ENCODE results near the gene INKA2. TPM values are rescaled to one million over a fixed set of nuclear protein-coding genes. Genes with fewer than 3 reads are reported as not detected.

Gene INKA2
- total and polyA plus RNA-seq, 7 experiments from 2014 or later, result 0.94 to 5.6 (median 2.3) TPM; not detected in 4

GRCh38 chr1:111720977-111721786, 18.0 kb downstream of the INKA2 start:
- Mint-ChIP-seq H3K27ac (peak overlapping the region in 5 of 9 donors; percentile 52 to 88 (median 68)), H3K4me1 (peaks cover 9 to 31% (median 19%) of the 10 kb centered on the region in 7 donors), H3K4me3 (no peak overlapping the region), H3K27me3 (no peaks in the 10 kb centered on the region), H3K36me3 (peaks cover 0 to 9% (median 0%) of the 10 kb centered on the region in 5 donors), H3K9me3 (no peaks in the 10 kb centered on the region)
- H3K27me3 ChIP-seq (ENCODE audit: control insufficient read depth in 2 of 2, insufficient read depth in 2 of 2, low read length in 2 of 2), result no peaks in the 10 kb centered on the region
- intact Hi-C loops (cut with micrococcal nuclease), result no loop called here
- ATAC-seq (no peak), DNase-seq (peak in 1 of 9 donors; percentile 19)
- no peak overlapping the region for H3K4me3 ChIP-seq (ENCODE audit: low read length)
- H3K4me1 ChIP-seq (ENCODE audit: control insufficient read depth in 2 of 2, insufficient read depth in 2 of 2, low read length in 2 of 2), result peaks cover 0 to 8% of the 10 kb centered on the region in 2 donors
- POLR2A ChIA-PET, result interaction anchor here (0.5 to 0.6 kb wide), 2 partner anchors 12 to 23 kb away, joined by 3 to 6 read pairs; no protein-coding TSS in a partner anchor
- H3K9me3 ChIP-seq (ENCODE audit: control insufficient read depth in 2 of 3, low read length in 3 of 3), result no peaks in the 10 kb centered on the region
- H3K36me3 ChIP-seq (ENCODE audit: control insufficient read depth in 2 of 3, insufficient read depth in 3 of 3, low read length in 3 of 3), result peaks cover 0 to 5% (median 0%) of the 10 kb centered on the region in 3 experiments
- CTCF ChIA-PET, result no interaction called here
- H3K27ac ChIP-seq (ENCODE audit: low read depth, low read length), result no peak overlapping the region

DNA sequence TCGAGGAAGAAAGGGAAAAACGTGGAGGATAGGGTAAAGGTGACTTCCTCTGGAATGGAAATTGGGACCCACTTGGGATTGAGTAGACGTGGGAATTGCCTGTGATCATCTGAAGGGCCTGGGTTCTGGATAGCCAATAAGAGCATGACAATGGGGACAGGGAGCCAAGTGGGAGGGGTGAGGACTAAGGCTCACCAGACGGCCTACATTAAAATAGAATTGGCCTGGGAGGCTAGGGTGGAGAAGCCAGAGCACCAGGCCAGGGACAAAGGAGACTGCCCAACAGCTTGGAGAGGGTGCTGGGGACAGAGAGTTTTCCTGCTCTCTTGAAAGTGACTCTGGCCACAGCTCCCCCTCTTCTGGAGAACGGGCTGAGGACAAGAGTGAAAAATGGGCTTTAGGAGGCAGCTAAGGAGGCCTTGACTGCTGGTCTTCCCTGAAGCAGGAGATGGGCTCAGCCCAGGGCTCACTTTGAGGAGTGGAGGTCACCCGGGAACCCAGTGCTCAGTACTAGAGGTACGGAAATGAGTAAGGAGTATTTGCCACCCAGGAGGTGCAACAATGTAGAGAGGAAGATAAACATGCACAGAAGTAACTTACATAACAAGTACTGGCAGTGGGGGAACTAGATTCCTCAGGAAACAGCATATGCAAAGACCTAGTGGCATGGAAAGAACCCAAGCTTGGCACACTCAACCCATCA, 18.8 kb downstream of the INKA2 start:
- intact Hi-C loops (cut with micrococcal nuclease), result no loop called here
- POLR2A ChIA-PET, result interaction anchor here (0.5 kb wide), 1 partner anchor 24 kb away, joined by 6 read pairs; no protein-coding TSS in a partner anchor
- CTCF ChIA-PET, result no interaction called here

GRCh38 chr1:111719674-111720132, 19.5 kb downstream of the INKA2 start:
- Histone ChIP-seq H3K9me3 (ENCODE audit: control insufficient read depth in 2 of 3, low read length in 3 of 3) (no peaks in the 10 kb centered on the region), H3K4me3 (ENCODE audit: low read length) (no peak overlapping the region), H3K4me1 (ENCODE audit: control insufficient read depth in 2 of 2, insufficient read depth in 2 of 2, low read length in 2 of 2) (peaks cover 0 to 8% of the 10 kb centered on the region in 2 donors), H3K27ac (ENCODE audit: low read depth, low read length) (no peak overlapping the region), H3K27me3 (ENCODE audit: control insufficient read depth in 2 of 2, insufficient read depth in 2 of 2, low read length in 2 of 2) (no peaks in the 10 kb centered on the region), H3K36me3 (ENCODE audit: control insufficient read depth in 2 of 3, insufficient read depth in 3 of 3, low read length in 3 of 3) (peaks cover 0 to 7% (median 0%) of the 10 kb centered on the region in 3 experiments)
- ATAC-seq (no peak), DNase-seq (no peak)
- no peaks in the 10 kb centered on the region for H3K9me3 Mint-ChIP-seq
- H3K27me3 Mint-ChIP-seq, result no peaks in the 10 kb centered on the region
- POLR2A ChIA-PET, result no interaction called here
- CTCF ChIA-PET, result no interaction called here
- H3K4me3 Mint-ChIP-seq, result no peak overlapping the region
- peaks cover 0 to 10% (median 0%) of the 10 kb centered on the region in 5 donors for H3K36me3 Mint-ChIP-seq
- H3K27ac Mint-ChIP-seq, result peak overlapping the region in 2 of 9 donors; percentile 31 to 52
- peaks cover 11 to 31% (median 17%) of the 10 kb centered on the region in 7 donors for H3K4me1 Mint-ChIP-seq
- intact Hi-C loops (cut with micrococcal nuclease), result loop anchor here in 1 of 2 donors (10.0 kb wide), 1 partner anchor 645 kb away; no protein-coding TSS in a partner anchor

More for the DNA sequence above, 18.8 kb downstream of the INKA2 start:
- ATAC-seq (no peak), DNase-seq (no peak)
- H3K4me1 ChIP-seq (ENCODE audit: control insufficient read depth in 2 of 2, insufficient read depth in 2 of 2, low read length in 2 of 2), result peaks cover 0 to 8% of the 10 kb centered on the region in 2 donors
- Mint-ChIP-seq H3K4me1 (peaks cover 9 to 31% (median 19%) of the 10 kb centered on the region in 7 donors), H3K27me3 (no peaks in the 10 kb centered on the region), H3K4me3 (no peak overlapping the region), H3K9me3 (no peaks in the 10 kb centered on the region), H3K36me3 (peaks cover 0 to 9% (median 0%) of the 10 kb centered on the region in 5 donors), H3K27ac (peak overlapping the region in 7 of 9 donors; percentile 31 to 80 (median 52))
- no peaks in the 10 kb centered on the region for H3K27me3 ChIP-seq (ENCODE audit: control insufficient read depth in 2 of 2, insufficient read depth in 2 of 2, low read length in 2 of 2)
- no peaks in the 10 kb centered on the region for H3K9me3 ChIP-seq (ENCODE audit: control insufficient read depth in 2 of 3, low read length in 3 of 3)
- no peak overlapping the region for H3K27ac ChIP-seq (ENCODE audit: low read depth, low read length)
- H3K4me3 ChIP-seq (ENCODE audit: low read length), result no peak overlapping the region
- peaks cover 0 to 7% (median 0%) of the 10 kb centered on the region in 3 experiments for H3K36me3 ChIP-seq (ENCODE audit: control insufficient read depth in 2 of 3, insufficient read depth in 3 of 3, low read length in 3 of 3)

DNA sequence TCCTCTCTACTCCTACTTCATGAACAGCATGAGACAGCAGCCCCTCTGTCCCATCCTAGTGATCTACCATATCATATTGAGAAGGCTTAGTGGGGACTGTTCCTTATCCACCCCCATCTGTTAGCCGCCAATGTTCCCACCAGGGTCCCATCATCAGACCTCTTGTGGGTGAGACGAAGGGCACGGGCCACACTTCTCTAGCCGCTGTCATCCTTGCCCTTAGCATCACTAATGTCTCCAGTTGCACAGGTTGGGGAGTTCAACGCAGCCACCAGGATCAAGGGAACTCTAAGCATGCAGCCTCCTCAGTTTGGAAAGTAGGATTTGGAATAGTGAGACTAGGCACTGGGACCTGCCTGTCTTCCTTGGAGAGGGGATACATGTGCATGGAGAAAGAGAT, 20.1 kb downstream of the INKA2 start:
- ChIA-PET CTCF (no interaction called here), POLR2A (no interaction called here)
- no peaks in the 10 kb centered on the region for H3K9me3 ChIP-seq (ENCODE audit: control insufficient read depth in 2 of 3, low read length in 3 of 3)
- H3K36me3 Mint-ChIP-seq, result peaks cover 0 to 10% (median 0%) of the 10 kb centered on the region in 5 donors
- ATAC-seq, result no peak
- no peaks in the 10 kb centered on the region for H3K9me3 Mint-ChIP-seq
- H3K27ac Mint-ChIP-seq, result peak overlapping the region in 1 of 9 donors; percentile 75
- H3K4me1 ChIP-seq (ENCODE audit: control insufficient read depth in 2 of 2, insufficient read depth in 2 of 2, low read length in 2 of 2), result peaks cover 0 to 7% of the 10 kb centered on the region in 2 donors
- H3K4me1 Mint-ChIP-seq, result peaks cover 14 to 29% (median 15%) of the 10 kb centered on the region in 7 donors
- no peak for DNase-seq
- no peak overlapping the region for H3K4me3 ChIP-seq (ENCODE audit: low read length)
- H3K27me3 Mint-ChIP-seq, result no peaks in the 10 kb centered on the region
- no peak overlapping the region for H3K4me3 Mint-ChIP-seq
- peaks cover 0 to 7% (median 0%) of the 10 kb centered on the region in 3 experiments for H3K36me3 ChIP-seq (ENCODE audit: control insufficient read depth in 2 of 3, insufficient read depth in 3 of 3, low read length in 3 of 3)
- intact Hi-C loops (cut with micrococcal nuclease), result loop anchor here in 1 of 2 donors (10.0 kb wide), 1 partner anchor 646 kb away; no protein-coding TSS in a partner anchor
- H3K27ac ChIP-seq (ENCODE audit: low read depth, low read length), result no peak overlapping the region
- no peaks in the 10 kb centered on the region for H3K27me3 ChIP-seq (ENCODE audit: control insufficient read depth in 2 of 2, insufficient read depth in 2 of 2, low read length in 2 of 2)

GRCh38 chr1:111717450-111717849, 21.7 kb downstream of the INKA2 start:
- no peaks in the 10 kb centered on the region for H3K4me1 ChIP-seq (ENCODE audit: control insufficient read depth in 2 of 2, insufficient read depth in 2 of 2, low read length in 2 of 2)
- no peaks in the 10 kb centered on the region for H3K27me3 ChIP-seq (ENCODE audit: control insufficient read depth in 2 of 2, insufficient read depth in 2 of 2, low read length in 2 of 2)
- intact Hi-C loops (cut with micrococcal nuclease), result loop anchor here in 1 of 2 donors (10.0 kb wide), 1 partner anchor 647 kb away; no protein-coding TSS in a partner anchor
- Mint-ChIP-seq H3K4me1 (peaks cover 0 to 15% (median 6%) of the 10 kb centered on the region in 7 donors), H3K4me3 (no peak overlapping the region), H3K27me3 (no peaks in the 10 kb centered on the region), H3K9me3 (no peaks in the 10 kb centered on the region), H3K27ac (peak overlapping the region in 2 of 9 donors; percentile 12 to 37), H3K36me3 (peaks cover 0 to 10% (median 0%) of the 10 kb centered on the region in 5 donors)
- no peak overlapping the region for H3K4me3 ChIP-seq (ENCODE audit: low read length)
- ATAC-seq, result no peak
- no peaks in the 10 kb centered on the region for H3K9me3 ChIP-seq (ENCODE audit: control insufficient read depth in 2 of 3, low read length in 3 of 3)
- CTCF ChIA-PET, result no interaction called here
- H3K27ac ChIP-seq (ENCODE audit: low read depth, low read length), result no peak overlapping the region
- POLR2A ChIA-PET, result no interaction called here
- H3K36me3 ChIP-seq (ENCODE audit: control insufficient read depth in 2 of 3, insufficient read depth in 3 of 3, low read length in 3 of 3), result peaks cover 0 to 7% (median 0%) of the 10 kb centered on the region in 3 experiments
- no peak for DNase-seq

DNA sequence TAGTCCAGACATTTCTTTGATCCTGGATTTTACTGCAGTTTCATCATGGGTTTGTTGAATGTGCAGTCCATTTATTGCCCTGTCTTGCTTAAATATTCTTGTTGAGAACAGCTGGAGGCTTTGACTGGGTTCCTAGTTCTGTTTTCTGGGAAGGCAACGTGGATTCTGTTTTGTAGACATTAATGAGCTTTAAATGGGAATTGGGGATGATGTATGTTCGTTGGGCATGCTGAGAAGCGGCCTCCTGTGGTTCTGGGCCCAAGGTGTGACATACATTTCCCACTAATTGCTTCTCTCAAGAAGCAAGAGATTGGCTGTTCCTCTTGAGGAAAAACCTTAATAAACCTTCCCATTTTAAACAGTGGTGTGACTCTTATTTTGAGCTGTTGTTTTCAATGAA, 22.9 kb downstream of the INKA2 start:
- H3K4me1 Mint-ChIP-seq, result peaks cover 0 to 15% (median 6%) of the 10 kb centered on the region in 7 donors
- Histone ChIP-seq H3K4me3 (ENCODE audit: low read length) (no peak overlapping the region), H3K9me3 (ENCODE audit: control insufficient read depth in 2 of 3, low read length in 3 of 3) (no peaks in the 10 kb centered on the region), H3K27ac (ENCODE audit: low read depth, low read length) (no peak overlapping the region), H3K4me1 (ENCODE audit: control insufficient read depth in 2 of 2, insufficient read depth in 2 of 2, low read length in 2 of 2) (no peaks in the 10 kb centered on the region), H3K27me3 (ENCODE audit: control insufficient read depth in 2 of 2, insufficient read depth in 2 of 2, low read length in 2 of 2) (no peaks in the 10 kb centered on the region), H3K36me3 (ENCODE audit: control insufficient read depth in 2 of 3, insufficient read depth in 3 of 3, low read length in 3 of 3) (peaks cover 0 to 7% (median 4%) of the 10 kb centered on the region in 3 experiments)
- ATAC-seq (no peak), DNase-seq (no peak)
- H3K36me3 Mint-ChIP-seq, result peaks cover 0 to 10% (median 0%) of the 10 kb centered on the region in 5 donors
- intact Hi-C loops (cut with micrococcal nuclease), result loop anchor here in 1 of 2 donors (10.0 kb wide), 1 partner anchor 648 kb away; no protein-coding TSS in a partner anchor
- CTCF ChIA-PET, result interaction anchor here (0.9 to 5.9 kb wide), 5 partner anchors 31 to 209 kb away, joined by 3 to 83 read pairs (median 7); no protein-coding TSS in a partner anchor
- H3K27me3 Mint-ChIP-seq, result no peaks in the 10 kb centered on the region
- no peaks in the 10 kb centered on the region for H3K9me3 Mint-ChIP-seq
- POLR2A ChIA-PET, result interaction anchor here (0.6 to 1.4 kb wide), 2 partner anchors 95 to 208 kb away, joined by 3 read pairs; no protein-coding TSS in a partner anchor
- H3K27ac Mint-ChIP-seq, result no peak overlapping the region
- H3K4me3 Mint-ChIP-seq, result no peak overlapping the region

All from naive thymus-derived CD4-positive, alpha-beta T cell (primary cell).